Neural progenitor cell (in vitro differentiated cells): ENCODE measurements around the gene SEMA6A. TPM values are rescaled to one million over a fixed set of nuclear protein-coding genes. Genes with fewer than 3 reads are reported as not detected.

Experiments used
- DNase-seq: peaks from one replicate; pipeline ENCODE4 v3.0.0-alpha.2; 2016; ENCODE audit warnings: low spot score
- H2AFZ ChIP-seq: fragments of 200-600 bp; sonication (generic); replicated peaks from 2 replicates; pipeline ENCODE4 v1.6.1; 2016; ENCODE audit warnings: antibody characterized with exemption
- H3F3A ChIP-seq: fragments of 200-600 bp; sonication (generic); 2 replicates; pipeline ENCODE4 v1.6.1; 2016; ENCODE audit warnings: antibody characterized with exemption, low read depth
- H3K27ac ChIP-seq: fragments of 200-600 bp; sonication (generic); 2 replicates; pipeline ENCODE4 v1.5.1; 2016; ENCODE audit warnings: mild to moderate bottlenecking
- H3K27me3 ChIP-seq: fragments of 200-600 bp; sonication (generic); 2 replicates; pipeline ENCODE4 v1.6.1; 2016; ENCODE audit warnings: mild to moderate bottlenecking, moderate library complexity
- H3K36me3 ChIP-seq: fragments of 200-600 bp; sonication (generic); 2 replicates; pipeline ENCODE4 v1.5.1; 2016
- H3K4me1 ChIP-seq: fragments of 200-600 bp; sonication (generic); 2 replicates; pipeline ENCODE4 v1.6.1; 2016; ENCODE audit warnings: mixed run types
- H3K4me2 ChIP-seq: fragments of 200-600 bp; sonication (generic); 2 replicates; pipeline ENCODE4 v1.6.1; 2016
- H3K4me3 ChIP-seq: fragments of 200-600 bp; sonication (generic); 2 replicates; pipeline ENCODE4 v1.5.1; 2016
- H3K79me2 ChIP-seq: fragments of 200-600 bp; sonication (generic); 2 replicates; pipeline ENCODE4 v1.6.1; 2016; ENCODE audit warnings: low read depth
- H3K9ac ChIP-seq: fragments of 200-600 bp; sonication (generic); 2 replicates; pipeline ENCODE4 v1.6.1; 2016
- H3K9me3 ChIP-seq: fragments of 200-600 bp; sonication (generic); 2 replicates; pipeline ENCODE4 v1.5.1; 2016; ENCODE audit warnings: low read depth
- H4K20me1 ChIP-seq: fragments of 200-600 bp; sonication (generic); 2 replicates; pipeline ENCODE4 v1.6.1; 2016; ENCODE audit warnings: low read depth
- H3K27ac Mint-ChIP-seq: 3 replicates; pipeline ENCODE4 v1.8.0; 2021; ENCODE audit warnings: mixed read lengths
- H3K27me3 Mint-ChIP-seq: 2 replicates; pipeline ENCODE4 v1.8.0; 2022; ENCODE audit warnings: low read depth, mild to moderate bottlenecking, inconsistent platforms, moderate library complexity, mixed read lengths; ENCODE audit not compliant: insufficient read depth
- H3K36me3 Mint-ChIP-seq: 3 replicates; pipeline ENCODE4 v1.8.0; 2021; ENCODE audit warnings: mixed read lengths
- H3K4me1 Mint-ChIP-seq: 3 replicates; pipeline ENCODE4 v1.8.0; 2021; ENCODE audit warnings: mixed read lengths
- H3K4me3 Mint-ChIP-seq: 3 replicates; pipeline ENCODE4 v1.8.0; 2021; ENCODE audit warnings: mild to moderate bottlenecking, moderate library complexity, mixed read lengths
- H3K9me3 Mint-ChIP-seq: 3 replicates; pipeline ENCODE4 v1.8.0; 2020; ENCODE audit warnings: mixed read lengths
- CTCF ChIP-seq: fragments of 200-600 bp; sonication (generic); IDR thresholded peaks from 2 replicates; pipeline ENCODE4 v1.5.1; 2017; ENCODE audit warnings: antibody characterized with exemption, mild to moderate bottlenecking
- EZH2 ChIP-seq: fragments of 200-600 bp; sonication (generic); IDR thresholded peaks from 2 replicates; pipeline ENCODE4 v1.6.1; 2017; ENCODE audit warnings: antibody characterized with exemption, mild to moderate bottlenecking, moderate library complexity
- EZH2phosphoT487 ChIP-seq: fragments of 200-600 bp; sonication (generic); IDR thresholded peaks from 2 replicates; pipeline ENCODE4 v1.6.1; 2017; ENCODE audit warnings: antibody characterized with exemption
- total RNA-seq: library from RNA; depleted of rRNA; stranded (reverse); fragments of >200 nt; gene quantifications from 2 replicates; pipeline ENCODE4 v1.2.3, GENCODE V29; 2015; ENCODE audit warnings: low replicate concordance

SEMA6A gene
- total RNA-seq, 1 donor from 2014 or later, result 86.4 TPM

GRCh38 chr5:116459301-116459700 is 115.3 kb downstream of the SEMA6A start:
- H3K36me3 ChIP-seq, result no peaks in the 10 kb centered on the region
- no peaks in the 10 kb centered on the region for H3K27me3 Mint-ChIP-seq

GRCh38 chr5:116457062-116457461 is 117.6 kb downstream of the SEMA6A start:
- H2AFZ ChIP-seq, result no peak overlapping the region
- H3K27ac Mint-ChIP-seq, result no peak overlapping the region

More at GRCh38 chr5:116459301-116459700, 115.3 kb downstream of the SEMA6A start:
- no peaks in the 10 kb centered on the region for H3K9me3 Mint-ChIP-seq
- H3K79me2 ChIP-seq, result peaks cover 26% of the 10 kb centered on the region
- no peaks in the 10 kb centered on the region for H3K9me3 ChIP-seq
- H3K4me3 ChIP-seq, result no peak overlapping the region
- H2AFZ ChIP-seq, result no peak overlapping the region
- H3K4me2 ChIP-seq, result no peak overlapping the region
- H3K9ac ChIP-seq, result no peak overlapping the region
- TF ChIP-seq EZH2phosphoT487, result no peak
- no peak for TF ChIP-seq EZH2
- no peak for TF ChIP-seq CTCF
- H3K36me3 Mint-ChIP-seq, result peaks cover 21% of the 10 kb centered on the region
- no peaks in the 10 kb centered on the region for H3K27me3 ChIP-seq
- no peak overlapping the region for H3K4me3 Mint-ChIP-seq
- H3F3A ChIP-seq, result peaks cover 11% of the 10 kb centered on the region
- no peak overlapping the region for H3K27ac Mint-ChIP-seq
- H3K27ac ChIP-seq, result no peak overlapping the region
- DNase-seq, result no peak
- H3K4me1 Mint-ChIP-seq, result peaks cover 9% of the 10 kb centered on the region
- H3K4me1 ChIP-seq, result peaks cover 33% of the 10 kb centered on the region
- H4K20me1 ChIP-seq, result peaks cover 13% of the 10 kb centered on the region

GRCh38 chr5:116456036-116456435 is 118.6 kb downstream of the SEMA6A start:
- DNase-seq, result no peak
- Histone ChIP-seq H3K4me3 (no peak overlapping the region), H3K4me1 (peaks cover 34% of the 10 kb centered on the region), H3K27ac (no peak overlapping the region), H3K4me2 (no peak overlapping the region), H3K9ac (no peak overlapping the region), H3K79me2 (peaks cover 8% of the 10 kb centered on the region), H2AFZ (no peak overlapping the region), H3K27me3 (no peaks in the 10 kb centered on the region), H3K36me3 (no peaks in the 10 kb centered on the region), H4K20me1 (peaks cover 14% of the 10 kb centered on the region), H3F3A (peaks cover 10% of the 10 kb centered on the region), H3K9me3 (no peaks in the 10 kb centered on the region)
- H3K9me3 Mint-ChIP-seq, result no peaks in the 10 kb centered on the region
- no peak overlapping the region for H3K27ac Mint-ChIP-seq
- peaks cover 23% of the 10 kb centered on the region for H3K4me1 Mint-ChIP-seq
- TF ChIP-seq EZH2, result no peak
- no peak for TF ChIP-seq EZH2phosphoT487
- TF ChIP-seq CTCF, result no peak
- no peak overlapping the region for H3K4me3 Mint-ChIP-seq
- H3K27me3 Mint-ChIP-seq, result no peaks in the 10 kb centered on the region
- H3K36me3 Mint-ChIP-seq, result peaks cover 23% of the 10 kb centered on the region

More at GRCh38 chr5:116457062-116457461, 117.6 kb downstream of the SEMA6A start:
- H3K36me3 Mint-ChIP-seq, result peaks cover 24% of the 10 kb centered on the region
- Histone ChIP-seq H3K4me1 (peaks cover 34% of the 10 kb centered on the region), H3K36me3 (no peaks in the 10 kb centered on the region), H3F3A (peaks cover 13% of the 10 kb centered on the region), H3K4me2 (no peak overlapping the region), H3K9me3 (no peaks in the 10 kb centered on the region), H3K27me3 (no peaks in the 10 kb centered on the region), H3K27ac (no peak overlapping the region), H3K9ac (no peak overlapping the region), H3K4me3 (no peak overlapping the region), H3K79me2 (peaks cover 14% of the 10 kb centered on the region), H4K20me1 (peaks cover 13% of the 10 kb centered on the region)
- H3K27me3 Mint-ChIP-seq, result no peaks in the 10 kb centered on the region
- DNase-seq, result no peak
- no peaks in the 10 kb centered on the region for H3K9me3 Mint-ChIP-seq
- peaks cover 21% of the 10 kb centered on the region for H3K4me1 Mint-ChIP-seq
- H3K4me3 Mint-ChIP-seq, result no peak overlapping the region
- TF ChIP-seq EZH2phosphoT487 (no peak), EZH2 (no peak), CTCF (no peak)
